ENCODE results near the gene WNT2B.

The WNT2B gene

DNA sequence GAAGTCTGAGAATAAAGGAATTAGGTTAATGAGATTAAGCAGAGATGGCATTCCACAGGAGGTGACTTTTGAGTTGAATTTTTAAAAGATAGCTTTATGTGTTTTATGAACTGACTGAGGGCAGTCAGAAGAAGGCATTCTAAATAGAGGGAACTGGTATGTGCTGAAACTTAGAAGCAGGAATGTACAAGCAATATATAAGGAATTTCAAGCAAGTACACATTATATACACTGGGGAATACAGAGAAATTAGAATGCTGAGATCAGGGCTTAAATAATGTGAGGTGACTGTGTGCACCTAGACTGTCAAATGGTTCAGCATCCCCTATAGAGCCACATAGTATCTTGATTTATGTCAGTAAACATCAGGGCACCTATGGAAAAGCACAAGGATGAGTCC, 19.3 kb downstream of the WNT2B start:
- in situ Hi-C loops (cut with HindIII; ENCODE audit: low sequenced_read_pairs), result no loop called here
- no peak overlapping the region for H3K4me3 ChIP-seq (ENCODE audit: low read depth, low read length)
- TF ChIP-seq, protein P1, sequence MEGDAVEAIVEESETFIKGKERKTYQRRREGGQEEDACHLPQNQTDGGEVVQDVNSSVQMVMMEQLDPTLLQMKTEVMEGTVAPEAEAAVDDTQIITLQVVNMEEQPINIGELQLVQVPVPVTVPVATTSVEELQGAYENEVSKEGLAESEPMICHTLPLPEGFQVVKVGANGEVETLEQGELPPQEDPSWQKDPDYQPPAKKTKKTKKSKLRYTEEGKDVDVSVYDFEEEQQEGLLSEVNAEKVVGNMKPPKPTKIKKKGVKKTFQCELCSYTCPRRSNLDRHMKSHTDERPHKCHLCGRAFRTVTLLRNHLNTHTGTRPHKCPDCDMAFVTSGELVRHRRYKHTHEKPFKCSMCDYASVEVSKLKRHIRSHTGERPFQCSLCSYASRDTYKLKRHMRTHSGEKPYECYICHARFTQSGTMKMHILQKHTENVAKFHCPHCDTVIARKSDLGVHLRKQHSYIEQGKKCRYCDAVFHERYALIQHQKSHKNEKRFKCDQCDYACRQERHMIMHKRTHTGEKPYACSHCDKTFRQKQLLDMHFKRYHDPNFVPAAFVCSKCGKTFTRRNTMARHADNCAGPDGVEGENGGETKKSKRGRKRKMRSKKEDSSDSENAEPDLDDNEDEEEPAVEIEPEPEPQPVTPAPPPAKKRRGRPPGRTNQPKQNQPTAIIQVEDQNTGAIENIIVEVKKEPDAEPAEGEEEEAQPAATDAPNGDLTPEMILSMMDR (IDR thresholded peaks at IDR 0.05; ENCODE audit: low read depth, low read length, missing control alignments), result no peak
- DNase-seq (ENCODE audit: low read depth), result no peak

DNA sequence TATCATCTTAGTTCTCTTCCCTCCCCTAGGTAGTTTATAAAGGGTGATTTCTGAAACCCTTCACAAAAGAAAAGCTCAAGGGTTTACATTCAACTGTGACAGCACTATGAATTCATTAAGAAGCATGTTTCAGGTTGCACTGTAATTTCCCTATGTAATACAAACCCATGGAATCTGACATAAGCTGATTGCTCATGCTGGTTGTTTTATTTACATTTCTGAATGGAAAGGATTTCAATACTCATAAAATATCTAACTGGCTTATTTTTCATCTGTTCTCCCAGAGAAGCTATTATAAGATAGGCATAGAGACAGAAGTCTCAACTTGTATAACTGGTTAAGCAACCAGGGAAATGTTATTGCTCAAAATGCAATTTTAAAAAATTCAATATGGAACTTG, 20.5 kb downstream of the WNT2B start:
- in situ Hi-C loops (cut with HindIII; ENCODE audit: low sequenced_read_pairs), result no loop called here
- TF ChIP-seq, protein P1 (IDR thresholded peaks at IDR 0.05; ENCODE audit: low read depth, low read length, missing control alignments), result no peak
- no peak overlapping the region for H3K4me3 ChIP-seq (ENCODE audit: low read depth, low read length)
- DNase-seq (ENCODE audit: low read depth), result no peak

GRCh38 chr1:112530832-112531231, 22.1 kb downstream of the WNT2B start:
- in situ Hi-C loops (cut with HindIII; ENCODE audit: low sequenced_read_pairs), result no loop called here
- no peak overlapping the region for H3K4me3 ChIP-seq (ENCODE audit: low read depth, low read length)

DNA sequence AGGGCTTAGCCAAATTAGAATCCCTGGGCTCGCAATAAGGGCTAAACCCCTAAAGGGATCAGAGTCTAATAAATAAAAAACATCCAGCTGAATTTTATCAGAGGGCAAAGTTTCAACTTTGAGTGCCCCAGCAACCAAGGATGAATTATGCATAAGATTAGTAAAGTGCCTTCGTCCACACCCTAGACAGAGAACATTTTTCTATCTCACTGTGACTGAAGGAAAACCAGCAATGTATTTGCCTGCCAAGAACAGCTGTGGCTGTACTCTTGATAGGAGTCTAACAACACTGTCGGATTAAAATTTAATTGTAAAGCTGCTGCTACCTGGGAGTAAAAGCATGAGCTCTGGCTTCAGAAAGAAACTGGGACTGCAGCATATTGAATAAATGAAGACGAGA, 23.3 kb downstream of the WNT2B start:
- in situ Hi-C loops (cut with HindIII; ENCODE audit: low sequenced_read_pairs), result no loop called here
- no peak for DNase-seq (ENCODE audit: low read depth)
- TF ChIP-seq, protein P1 (IDR thresholded peaks at IDR 0.05; ENCODE audit: low read depth, low read length, missing control alignments), result no peak
- no peak overlapping the region for H3K4me3 ChIP-seq (ENCODE audit: low read depth, low read length)

More at GRCh38 chr1:112530832-112531231, 22.1 kb downstream of the WNT2B start:
- DNase-seq (ENCODE audit: low read depth), result no peak
- TF ChIP-seq, protein P1 (IDR thresholded peaks at IDR 0.05; ENCODE audit: low read depth, low read length, missing control alignments), result no peak

GRCh38 chr1:112533029-112533428, 24.3 kb downstream of the WNT2B start:
- in situ Hi-C loops (cut with HindIII; ENCODE audit: low sequenced_read_pairs), result no loop called here

GRCh38 chr1:112536561-112536960, 27.8 kb downstream of the WNT2B start:
- H3K4me3 ChIP-seq (ENCODE audit: low read depth, low read length), result no peak overlapping the region
- in situ Hi-C loops (cut with HindIII; ENCODE audit: low sequenced_read_pairs), result no loop called here
- TF ChIP-seq, protein P1 (IDR thresholded peaks at IDR 0.05; ENCODE audit: low read depth, low read length, missing control alignments), result no peak
- peak; percentile 81 for DNase-seq (ENCODE audit: low read depth)

More at GRCh38 chr1:112533029-112533428, 24.3 kb downstream of the WNT2B start:
- no peak overlapping the region for H3K4me3 ChIP-seq (ENCODE audit: low read depth, low read length)
- TF ChIP-seq, protein P1 (IDR thresholded peaks at IDR 0.05; ENCODE audit: low read depth, low read length, missing control alignments), result no peak
- no peak for DNase-seq (ENCODE audit: low read depth)

DNA sequence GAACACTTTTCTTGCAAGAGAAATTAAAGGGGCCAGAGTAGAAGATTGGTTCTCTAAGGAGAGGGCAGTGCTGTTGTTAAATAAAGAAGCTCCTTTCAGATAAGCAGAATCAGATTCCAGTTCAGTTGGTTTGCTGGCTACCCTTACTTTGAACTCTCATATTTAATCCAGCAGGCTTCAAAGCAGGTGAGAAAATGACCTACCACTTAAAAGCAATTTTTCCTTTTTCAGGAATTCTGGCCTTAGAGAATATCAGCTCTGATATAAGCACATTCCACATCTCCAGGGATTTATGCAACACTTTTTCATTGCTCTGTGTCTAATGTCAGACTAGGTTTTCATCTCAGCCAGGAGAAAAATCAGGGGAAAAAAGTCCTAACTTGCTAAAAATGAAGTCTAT, 28.7 kb downstream of the WNT2B start:
- in situ Hi-C loops (cut with HindIII; ENCODE audit: low sequenced_read_pairs), result no loop called here
- TF ChIP-seq, protein P1 (IDR thresholded peaks at IDR 0.05; ENCODE audit: low read depth, low read length, missing control alignments), result no peak
- no peak for DNase-seq (ENCODE audit: low read depth)
- H3K4me3 ChIP-seq (ENCODE audit: low read depth, low read length), result no peak overlapping the region

Data from astrocyte of the cerebellum (primary cell).